Body of pancreas (tissue), 4 donors: ENCODE results near the gene PM20D2. TPM values are rescaled to one million over a fixed set of nuclear protein-coding genes. Genes with fewer than 3 reads are reported as not detected.

Experiments used
- ATAC-seq: fragments of 150-250 bp; one replicate; pipeline ENCODE4 v1.9.1; 2016
- DNase-seq, 4 donors: peaks; one replicate each; pipeline ENCODE4 v3.0.0-alpha.2; 2019
- H3K27ac ChIP-seq, 4 donors: fragments of 200-600 bp; sonication (generic); 1 replicate in 3 of 4; 2 replicates in 1 of 4; pipeline versions ENCODE4 v1.5.1 to v1.6.1; 2016 to 2019; ENCODE audit warnings: mild to moderate bottlenecking in 1 of 4, mixed read lengths in 1 of 4, moderate library complexity in 1 of 4
- H3K27me3 ChIP-seq, 2 donors: fragments of 200-600 bp; sonication (generic); one replicate each; pipeline ENCODE4 v1.6.0; 2016; ENCODE audit warnings: mild to moderate bottlenecking in 1 of 2
- H3K36me3 ChIP-seq, 2 donors: fragments of 200-600 bp; sonication (generic); replicated peaks in 1 of 2; 2 replicates each; pipeline ENCODE4 v1.5.1; 2016; ENCODE audit warnings: low read depth in 2 of 2; ENCODE audit not compliant: insufficient read depth in 1 of 2
- H3K4me1 ChIP-seq: fragments of 200-600 bp; sonication (generic); one replicate; pipeline ENCODE4 v1.6.0; 2016
- H3K4me3 ChIP-seq, 2 donors: fragments of 200-600 bp; sonication (generic); 1 replicate in 1 of 2; 2 replicates in 1 of 2; pipeline ENCODE4 v1.5.1; 2016 to 2019
- H3K9me3 ChIP-seq, 3 donors: fragments of 200-600 bp; sonication (generic); 1 replicate in 2 of 3; 2 replicates in 1 of 3; pipeline ENCODE4 v1.5.1; 2016
- POLR2A ChIP-seq, 3 donors: fragments of 450-650 bp; IDR thresholded peaks; one replicate each; pipeline ENCODE4 v1.6.1; 2016; ENCODE audit warnings: antibody characterized with exemption in 3 of 3, mild to moderate bottlenecking in 2 of 3
- WGBS, 2 donors: methylation state at CpG; one replicate each; pipeline ENCODE4 v1.1.5; 2017; 5-methylcytosine and 5-hydroxymethylcytosine counted together
- intact Hi-C: fragments of 100-400 bp; cut with DNase I; formaldehyde crosslinking; loops from one replicate; pipeline ENCODE4 v1.15.1; 2023
- total RNA-seq, 2 donors: library from RNA; depleted of rRNA; stranded (reverse); fragments of >200 nt; gene quantifications; one replicate each; pipeline ENCODE4 v1.1.0, GENCODE V29; 2016
- TF ChIP-seq, protein P1 (sequence below), 7 experiments: fragments of 450-650 bp in 4 of 7; fragments of 200-600 bp in 3 of 7; sonication (generic) in 3 of 7; IDR thresholded peaks; one replicate each; pipeline ENCODE4 v1.5.1; 2016 to 2019; ENCODE audit warnings: antibody characterized with exemption in 7 of 7

Gene PM20D2
- total RNA-seq, 2 donors from 2014 or later: 10.5 to 15.3 TPM

GRCh38 chr6:89140347-89141156, 5.3 kb upstream of the PM20D2 start:
- TF ChIP-seq, protein P1, sequence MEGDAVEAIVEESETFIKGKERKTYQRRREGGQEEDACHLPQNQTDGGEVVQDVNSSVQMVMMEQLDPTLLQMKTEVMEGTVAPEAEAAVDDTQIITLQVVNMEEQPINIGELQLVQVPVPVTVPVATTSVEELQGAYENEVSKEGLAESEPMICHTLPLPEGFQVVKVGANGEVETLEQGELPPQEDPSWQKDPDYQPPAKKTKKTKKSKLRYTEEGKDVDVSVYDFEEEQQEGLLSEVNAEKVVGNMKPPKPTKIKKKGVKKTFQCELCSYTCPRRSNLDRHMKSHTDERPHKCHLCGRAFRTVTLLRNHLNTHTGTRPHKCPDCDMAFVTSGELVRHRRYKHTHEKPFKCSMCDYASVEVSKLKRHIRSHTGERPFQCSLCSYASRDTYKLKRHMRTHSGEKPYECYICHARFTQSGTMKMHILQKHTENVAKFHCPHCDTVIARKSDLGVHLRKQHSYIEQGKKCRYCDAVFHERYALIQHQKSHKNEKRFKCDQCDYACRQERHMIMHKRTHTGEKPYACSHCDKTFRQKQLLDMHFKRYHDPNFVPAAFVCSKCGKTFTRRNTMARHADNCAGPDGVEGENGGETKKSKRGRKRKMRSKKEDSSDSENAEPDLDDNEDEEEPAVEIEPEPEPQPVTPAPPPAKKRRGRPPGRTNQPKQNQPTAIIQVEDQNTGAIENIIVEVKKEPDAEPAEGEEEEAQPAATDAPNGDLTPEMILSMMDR (IDR thresholded peaks at IDR 0.05): no peak
- TF ChIP-seq POLR2A (IDR thresholded peaks at IDR 0.05): no peak
- 48 to 49% methylated on average over 7 of the region's 7 CpGs for WGBS, 2 donors
- intact Hi-C loops: no loop called here
- H3K27me3 ChIP-seq: no peaks in the 10 kb centered on the region
- peaks cover 18% of the 10 kb centered on the region for H3K4me1 ChIP-seq
- ATAC-seq (peak; percentile 94), DNase-seq (peak in 3 of 4 donors; percentile 47 to 64 (median 51))
- H3K36me3 ChIP-seq: no peaks in the 10 kb centered on the region
- no peak overlapping the region for H3K4me3 ChIP-seq
- no peaks in the 10 kb centered on the region for H3K9me3 ChIP-seq
- peak overlapping the region in 3 of 4 donors; percentile 15 to 48 (median 21) for H3K27ac ChIP-seq

- Histone ChIP-seq H3K9me3 (no peaks in the 10 kb centered on the region), H3K36me3 (no peaks in the 10 kb centered on the region), H3K4me3 (no peak overlapping the region), H3K4me1 (peaks cover 32% of the 10 kb centered on the region), H3K27me3 (no peaks in the 10 kb centered on the region), H3K27ac (no peak overlapping the region)
- ATAC-seq (no peak), DNase-seq (no peak)
- intact Hi-C loops: no loop called here
- WGBS, 2 donors: 63 to 73% methylated on average over 2 of the region's 2 CpGs
- TF ChIP-seq, protein P1 (IDR thresholded peaks at IDR 0.05): no peak
- TF ChIP-seq POLR2A (IDR thresholded peaks at IDR 0.05): no peak
These were observed 1.4 kb upstream of the PM20D2 start for GRCh38 chr6:89144354-89144906.

DNA sequence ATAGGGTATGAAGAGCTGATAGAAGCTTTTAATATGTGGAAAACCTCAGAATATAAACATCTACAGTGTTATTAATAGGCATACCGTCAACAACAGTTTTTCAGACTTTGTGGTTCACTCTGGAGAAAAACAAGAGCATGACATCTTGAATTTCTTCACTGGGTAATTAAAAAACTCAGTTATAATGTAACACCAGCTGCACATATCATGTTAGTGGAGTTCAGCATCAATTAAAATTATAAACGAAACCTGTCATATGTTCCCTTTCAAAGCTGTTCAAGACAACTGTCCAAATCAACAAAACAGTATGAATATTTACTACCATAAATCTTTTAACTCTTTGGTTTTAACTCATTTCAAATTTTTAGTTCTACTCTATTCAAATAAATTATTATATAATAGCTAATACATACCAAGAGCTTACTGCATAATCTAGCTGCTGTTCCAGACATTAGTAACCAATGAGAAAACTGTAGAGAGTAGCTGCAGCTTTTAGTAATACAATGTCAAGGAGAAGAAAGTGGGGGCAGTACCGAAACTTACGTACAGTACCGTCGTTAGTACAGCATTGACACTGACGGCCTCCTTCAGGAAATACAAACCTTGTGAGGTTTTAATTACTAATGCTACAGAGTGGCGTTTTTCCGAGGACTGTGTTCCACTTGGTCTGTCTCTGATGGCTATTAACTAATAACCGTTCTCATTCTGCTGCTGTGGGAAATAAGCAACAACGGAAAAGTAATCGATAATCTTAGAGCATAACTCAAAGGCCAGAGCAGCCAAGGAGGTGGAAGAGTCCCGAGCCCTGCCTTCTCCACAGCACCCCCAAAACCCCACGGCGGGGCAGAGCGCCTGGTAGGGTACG, 532 bp upstream of the PM20D2 start:
- TF ChIP-seq, protein P1 (IDR thresholded peaks at IDR 0.05): no peak
- TF ChIP-seq POLR2A (IDR thresholded peaks at IDR 0.05): no peak

DNA sequence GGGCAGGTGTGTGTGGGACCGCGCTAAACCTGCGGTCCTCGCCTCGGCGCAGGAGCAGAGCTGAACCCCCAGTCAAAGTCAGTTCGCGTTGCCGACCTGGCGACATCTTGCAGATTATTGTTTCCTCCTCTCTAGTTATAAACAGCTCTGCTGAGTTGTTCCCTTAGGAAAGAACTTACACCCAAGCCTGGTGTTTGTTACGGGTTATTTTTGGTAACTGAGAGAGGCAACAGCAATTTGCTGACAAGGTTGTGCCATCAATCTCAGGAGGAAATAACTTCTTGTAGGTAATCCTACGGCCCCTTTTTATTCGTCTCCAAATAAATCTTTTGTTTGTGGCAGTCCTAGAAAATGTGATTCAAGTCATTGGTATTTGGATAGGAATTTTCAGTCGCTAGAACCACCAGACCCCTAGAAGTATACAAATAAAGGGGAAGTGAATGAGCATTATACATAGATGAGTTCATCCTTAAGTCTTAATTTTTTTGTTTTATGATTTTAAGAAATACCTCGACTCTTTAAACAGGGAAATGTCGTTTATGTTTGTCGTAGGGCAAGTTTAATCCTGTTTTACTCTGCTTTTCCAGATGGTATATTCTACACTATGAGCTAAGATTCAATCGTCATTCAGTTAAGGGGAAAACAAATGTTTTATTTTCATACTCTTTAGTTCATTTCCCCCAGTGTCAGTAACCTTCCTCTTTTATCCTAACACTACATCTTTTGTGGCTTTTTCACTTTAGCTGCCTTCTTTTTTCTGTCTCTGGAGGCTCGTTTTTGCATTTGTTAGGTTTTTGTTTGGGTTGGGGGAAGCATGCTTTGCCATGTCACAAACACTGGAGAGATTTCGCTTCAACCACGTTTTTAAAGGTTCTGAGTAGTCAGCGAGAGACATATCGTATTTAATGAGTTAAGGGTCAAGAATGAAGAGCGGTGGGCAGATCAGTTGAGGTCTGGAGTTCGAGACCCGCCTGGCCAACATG, 1.2 kb downstream of the PM20D2 start:
- intact Hi-C loops: no loop called here
- ATAC-seq: peak; percentile 12
- no peak for TF ChIP-seq POLR2A (IDR thresholded peaks at IDR 0.05)
- TF ChIP-seq, protein P1 (IDR thresholded peaks at IDR 0.05): no peak

More for the DNA sequence above, 532 bp upstream of the PM20D2 start:
- no peaks in the 10 kb centered on the region for H3K27me3 ChIP-seq
- WGBS, 2 donors: 4 to 5% methylated on average over 14 to 17 of the region's 17 CpGs
- peaks cover 23% of the 10 kb centered on the region for H3K4me1 ChIP-seq
- H3K4me3 ChIP-seq: peak overlapping the region; percentile 50 to 76
- no peaks in the 10 kb centered on the region for H3K36me3 ChIP-seq
- peak overlapping the region; percentile 82 to 96 (median 92) for H3K27ac ChIP-seq
- H3K9me3 ChIP-seq: no peaks in the 10 kb centered on the region
- intact Hi-C loops: no loop called here
- peak in 2 of 4 donors; percentile 24 to 30 for DNase-seq
- peak; percentile 16 for ATAC-seq

More for the DNA sequence above, 1.2 kb downstream of the PM20D2 start:
- H3K27me3 ChIP-seq: no peaks in the 10 kb centered on the region
- peak overlapping the region; percentile 82 to 96 (median 92) for H3K27ac ChIP-seq
- peak overlapping the region; percentile 50 to 76 for H3K4me3 ChIP-seq
- H3K9me3 ChIP-seq: no peaks in the 10 kb centered on the region
- peak; percentile 21 to 60 (median 45) for DNase-seq
- 19 to 22% methylated on average over 24 to 26 of the region's 26 CpGs for WGBS, 2 donors
- peaks cover 20% of the 10 kb centered on the region for H3K4me1 ChIP-seq
- no peaks in the 10 kb centered on the region for H3K36me3 ChIP-seq
